Stimulated activated CD4-positive, alpha-beta T cell treated with anti-CD3 and anti-CD28 coated beads, TNF-alpha, amount 100 ng/mL, for 24 hours (primary cell): ENCODE measurements around the gene CLEC18C.
"Not testable (repeated sequence)": the region's sequence is repeated elsewhere in the genome, so short reads cannot be mapped to it uniquely, and the experiment has no call there.

Experiments
- DNase-seq, 3 experiments: peaks; one replicate each; pipeline ENCODE4 v3.0.0-alpha.2; 2020; ENCODE audit warnings: low read depth in 3 of 3

Gene CLEC18C

DNA sequence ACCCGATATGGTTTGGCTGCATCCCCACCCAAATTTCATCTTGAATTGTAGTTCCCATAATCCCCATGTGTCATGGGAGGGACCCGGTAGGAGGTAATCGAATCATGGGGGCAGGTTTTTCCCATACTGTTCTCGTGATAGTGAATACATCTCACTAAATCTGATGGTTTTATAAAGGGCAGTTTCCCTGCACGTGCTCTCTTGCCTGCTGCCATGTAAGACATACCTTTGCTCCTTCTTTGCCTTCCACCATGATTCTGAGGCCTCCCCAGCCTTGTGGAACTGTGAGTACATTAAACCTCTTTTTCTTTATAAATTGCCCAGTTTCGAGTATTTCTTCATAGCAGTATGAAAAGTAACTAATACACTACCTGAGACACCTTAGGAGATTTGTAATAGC lies 32.8 kb downstream of the CLEC18C start:
- DNase-seq: not testable (repeated sequence)

DNA sequence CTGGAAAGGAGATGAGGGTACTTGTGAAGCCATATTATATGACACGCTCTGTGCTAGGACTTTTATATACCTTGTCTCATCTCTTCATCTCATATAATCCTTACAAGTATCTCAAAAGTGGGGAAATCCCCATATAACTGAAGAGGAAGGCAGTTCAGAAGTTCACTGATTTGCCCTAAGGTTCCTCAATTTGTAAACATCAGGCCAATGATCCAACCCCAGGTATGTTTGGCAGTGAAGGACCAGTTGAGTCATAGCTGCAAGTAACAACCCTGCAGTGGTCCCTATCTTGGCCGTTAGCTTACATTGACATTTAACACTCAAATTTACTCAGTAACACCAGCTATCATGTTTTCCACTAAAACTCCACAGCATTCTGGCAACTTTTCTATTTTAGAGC lies 45.0 kb downstream of the CLEC18C start:
- not testable (repeated sequence) for DNase-seq

DNA sequence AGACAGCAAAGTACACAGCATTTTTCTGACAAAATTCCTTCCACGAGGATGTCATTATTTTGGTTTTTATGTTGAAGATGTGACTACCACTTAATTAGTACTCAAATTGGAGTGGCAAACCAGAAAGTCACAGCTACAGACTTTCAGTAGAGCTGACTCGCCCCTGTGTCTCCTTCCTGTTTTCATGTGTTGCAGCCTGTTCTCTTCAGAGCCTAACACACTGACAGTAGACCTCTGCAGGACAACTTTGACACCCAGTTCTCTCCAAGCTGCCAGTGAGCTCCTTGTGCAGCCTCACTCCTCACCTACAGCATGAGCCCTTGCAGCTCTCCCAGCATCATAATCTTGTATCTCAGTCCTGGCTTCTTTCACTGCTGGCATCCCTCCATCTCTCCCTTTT lies 49.0 kb downstream of the CLEC18C start:
- DNase-seq: not testable (repeated sequence)

DNA sequence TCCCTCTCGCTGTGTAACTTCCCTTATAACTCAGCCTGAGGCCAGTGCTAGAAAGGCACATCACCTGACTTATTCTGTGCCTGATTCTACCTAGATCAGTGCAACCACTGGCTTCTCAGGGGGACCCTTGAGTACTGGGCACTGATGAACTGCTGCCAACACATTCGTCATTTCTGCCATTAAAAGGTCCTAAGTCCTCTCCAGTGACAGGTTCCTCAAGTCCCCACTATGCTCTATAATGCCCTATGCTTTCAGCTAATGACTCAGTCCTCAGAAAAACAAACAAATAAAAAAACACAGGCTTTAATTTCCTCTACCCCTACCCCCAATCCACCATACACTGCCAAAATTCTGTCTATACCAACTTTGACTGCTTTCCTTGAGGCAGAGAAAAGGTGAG lies 49.6 kb downstream of the CLEC18C start:
- not testable (repeated sequence) for DNase-seq

DNA sequence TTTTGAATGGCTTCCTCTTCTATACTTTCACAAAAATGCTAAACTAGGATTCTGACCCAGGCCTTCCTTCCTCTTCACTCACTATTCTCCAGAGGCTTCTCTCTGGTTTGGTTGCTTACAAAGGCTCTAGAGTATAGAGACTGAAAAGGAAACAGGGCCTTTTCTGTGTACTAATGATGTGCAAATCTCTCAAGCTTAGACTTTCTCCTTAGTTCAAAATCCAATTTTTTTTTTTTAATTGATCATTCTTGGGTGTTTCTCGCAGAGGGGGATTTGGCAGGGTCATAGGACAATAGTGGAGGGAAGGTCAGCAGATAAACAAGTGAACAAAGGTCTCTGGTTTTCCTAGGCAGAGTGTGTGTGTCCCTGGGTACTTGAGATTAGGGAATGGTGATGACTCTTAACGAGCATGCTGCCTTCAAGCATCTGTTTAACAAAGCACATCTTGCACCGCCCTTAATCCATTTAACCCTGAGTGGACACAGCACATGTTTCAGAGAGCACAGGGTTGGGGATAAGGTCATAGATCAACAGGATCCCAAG lies 50.5 kb downstream of the CLEC18C start:
- not testable (repeated sequence) for DNase-seq

DNA sequence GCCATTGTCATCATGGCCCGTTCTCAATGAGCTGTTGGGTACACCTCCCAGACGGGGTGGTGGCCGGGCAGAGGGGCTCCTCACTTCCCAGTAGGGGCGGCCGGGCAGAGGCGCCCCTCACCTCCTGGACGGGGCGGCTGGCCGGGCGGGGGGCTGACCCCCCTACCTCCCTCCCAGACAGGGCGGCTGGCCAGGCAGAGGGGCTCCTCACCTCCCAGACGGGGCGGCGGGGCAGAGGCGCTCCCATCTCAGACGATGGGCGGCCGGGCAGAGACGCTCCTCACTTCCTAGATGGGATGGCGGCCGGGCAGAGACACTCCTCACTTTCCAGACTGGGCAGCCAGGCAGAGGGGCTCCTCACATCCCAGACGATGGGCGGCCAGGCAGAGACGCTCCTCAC lies 51.1 kb downstream of the CLEC18C start:
- not testable (repeated sequence) for DNase-seq

DNA sequence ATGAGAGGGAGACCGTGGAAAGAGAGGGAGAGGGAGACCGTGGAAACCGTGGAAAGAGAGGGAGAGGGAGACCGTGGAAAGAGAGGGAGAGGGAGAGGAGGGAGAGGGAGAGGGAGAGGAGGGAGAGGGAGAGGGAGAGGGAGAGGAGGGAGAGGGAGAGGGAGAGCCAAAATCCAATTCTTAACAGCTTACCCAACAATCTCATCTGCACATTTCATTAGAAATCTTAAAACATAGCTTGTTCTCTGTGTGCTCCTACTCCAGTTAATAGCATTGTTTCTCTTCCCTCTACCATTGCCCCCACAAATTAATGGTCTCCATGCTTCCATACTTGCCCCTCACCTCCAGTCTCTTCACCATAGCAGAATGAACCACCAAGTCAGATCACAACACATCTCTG lies 51.8 kb downstream of the CLEC18C start:
- DNase-seq: not testable (repeated sequence)

DNA sequence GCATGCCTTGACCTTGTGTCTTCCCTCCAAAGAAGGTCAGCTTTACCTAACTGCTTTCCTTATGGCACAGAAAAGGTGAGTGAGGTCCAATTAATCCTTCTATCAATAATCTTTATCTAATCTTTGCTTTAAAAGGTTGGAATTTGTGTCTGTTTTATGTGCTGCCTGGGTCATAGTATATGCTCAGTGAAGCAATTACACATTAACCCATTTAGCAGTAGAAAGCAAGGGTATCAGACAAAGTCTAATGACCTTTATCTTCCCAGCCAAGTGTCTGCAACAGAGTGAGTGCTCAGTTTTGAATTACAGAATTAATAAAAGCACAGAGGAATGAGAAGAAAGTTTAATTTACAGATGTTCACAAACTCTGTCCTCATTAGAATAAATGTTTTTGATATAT lies 52.4 kb downstream of the CLEC18C start:
- not testable (repeated sequence) for DNase-seq

DNA sequence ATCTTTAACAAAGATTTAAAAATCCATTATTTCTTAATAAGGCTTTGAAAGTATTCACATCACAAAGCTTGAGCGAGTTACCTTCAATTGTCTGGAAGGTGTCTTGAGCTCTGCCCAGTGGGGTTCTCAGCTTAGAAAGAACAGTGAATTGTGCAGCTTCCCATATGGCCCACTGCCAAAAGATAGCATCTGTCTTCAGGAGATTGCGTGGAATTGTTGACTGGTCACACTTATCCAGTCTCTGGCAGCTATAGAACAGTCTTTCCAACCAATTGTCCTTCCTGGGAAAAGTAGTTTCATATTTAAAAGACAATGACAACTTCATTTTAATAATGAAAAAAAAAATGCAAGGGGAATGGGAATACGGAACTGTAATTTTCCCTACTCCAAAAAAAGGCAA lies 58.2 kb downstream of the CLEC18C start:
- DNase-seq: not testable (repeated sequence)
